IPS-20b (cell line): ENCODE results near the gene CACNA1D.

ENCODE experiments used
- H3K27ac ChIP-seq: one replicate; pipeline ENCODE4 v1.5.1; 2013; ENCODE audit warnings: low read length
- H3K27me3 ChIP-seq: 2 replicates; pipeline ENCODE4 v1.6.1; 2013; ENCODE audit warnings: mild to moderate bottlenecking, low read length, inconsistent platforms; ENCODE audit not compliant: insufficient read depth
- H3K36me3 ChIP-seq: 2 replicates; pipeline ENCODE4 v1.6.1; 2013; ENCODE audit warnings: low read depth, mild to moderate bottlenecking, inconsistent platforms, low read length, moderate library complexity; ENCODE audit not compliant: insufficient read depth
- H3K4me1 ChIP-seq: 2 replicates; pipeline ENCODE4 v1.6.1; 2013; ENCODE audit warnings: mild to moderate bottlenecking, control low read depth, inconsistent platforms, low read length, moderate library complexity; ENCODE audit not compliant: insufficient read depth
- H3K4me3 ChIP-seq: 2 replicates; pipeline ENCODE4 v1.5.1; 2013; ENCODE audit warnings: mild to moderate bottlenecking, low read length, inconsistent platforms
- H3K9ac ChIP-seq: 2 replicates; pipeline ENCODE4 v1.6.1; 2013; ENCODE audit warnings: low read depth, mild to moderate bottlenecking, inconsistent platforms, low read length, moderate library complexity
- H3K9me3 ChIP-seq: 2 replicates; pipeline ENCODE4 v1.6.1; 2013; ENCODE audit warnings: mild to moderate bottlenecking, low read depth, low read length, inconsistent platforms; ENCODE audit not compliant: insufficient read depth

CACNA1D gene

DNA sequence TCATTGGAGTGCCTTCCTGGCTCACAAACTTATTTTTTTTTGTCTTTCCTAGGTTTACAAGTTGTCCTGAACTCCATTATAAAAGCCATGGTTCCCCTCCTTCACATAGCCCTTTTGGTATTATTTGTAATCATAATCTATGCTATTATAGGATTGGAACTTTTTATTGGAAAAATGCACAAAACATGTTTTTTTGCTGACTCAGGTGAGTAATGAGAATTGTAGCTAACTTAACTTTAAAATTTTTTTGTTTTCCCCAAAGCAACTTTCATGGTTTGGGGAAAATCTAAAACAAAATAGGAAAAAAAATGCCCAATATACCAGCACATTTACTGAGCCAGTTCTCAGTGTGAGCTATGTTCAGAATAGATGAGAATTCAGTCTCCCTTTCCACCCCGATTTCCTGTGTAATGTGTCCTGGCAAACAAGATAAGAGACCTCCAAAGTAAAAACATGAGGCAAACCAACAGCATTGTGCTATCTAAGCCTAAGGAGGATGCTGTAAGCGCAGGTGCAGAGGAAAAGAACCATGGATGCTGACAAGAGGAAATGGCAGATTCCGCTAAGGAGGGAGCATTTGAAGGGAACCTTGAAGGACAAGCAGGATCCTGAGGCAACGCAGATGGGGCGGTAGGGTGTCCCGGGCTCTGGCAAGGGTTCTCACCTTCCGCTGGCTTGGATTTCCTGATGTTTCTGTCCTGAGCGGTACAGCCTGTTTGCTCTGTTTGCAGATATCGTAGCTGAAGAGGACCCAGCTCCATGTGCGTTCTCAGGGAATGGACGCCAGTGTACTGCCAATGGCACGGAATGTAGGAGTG lies 171.4 kb downstream of the CACNA1D start:
- Histone ChIP-seq H3K4me1 (no peaks in the 10 kb centered on the region), H3K36me3 (no peaks in the 10 kb centered on the region), H3K27me3 (no peaks in the 10 kb centered on the region), H3K9me3 (no peaks in the 10 kb centered on the region; the same call in 1 of the 2 replicates), H3K9ac (no peak overlapping the region), H3K27ac (no peak overlapping the region), H3K4me3 (no peak overlapping the region)

DNA sequence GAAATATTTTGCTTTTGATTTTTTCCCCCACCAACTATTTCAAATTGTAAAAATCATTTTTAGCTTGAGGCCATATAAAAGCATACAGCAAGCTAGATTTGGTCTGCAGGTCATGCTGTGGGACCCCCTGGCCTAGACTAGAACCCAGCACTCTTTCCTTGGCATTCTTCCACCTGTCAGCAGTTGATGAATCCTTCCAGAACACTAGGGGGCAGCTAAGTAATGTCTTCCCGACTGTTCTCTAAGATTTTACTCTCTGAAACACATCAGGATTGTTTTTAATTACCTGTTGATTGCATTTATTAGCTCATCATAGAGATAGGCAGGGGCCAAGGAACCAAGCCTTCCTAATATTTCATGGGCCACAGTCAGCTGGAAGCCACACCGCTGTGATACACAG lies 174.5 kb downstream of the CACNA1D start:
- H3K27me3 ChIP-seq, result no peaks in the 10 kb centered on the region
- no peak overlapping the region for H3K4me3 ChIP-seq
- H3K4me1 ChIP-seq, result no peaks in the 10 kb centered on the region
- no peaks in the 10 kb centered on the region for H3K36me3 ChIP-seq
- no peaks in the 10 kb centered on the region for H3K9me3 ChIP-seq
- H3K9ac ChIP-seq, result no peak overlapping the region
- no peak overlapping the region for H3K27ac ChIP-seq

DNA sequence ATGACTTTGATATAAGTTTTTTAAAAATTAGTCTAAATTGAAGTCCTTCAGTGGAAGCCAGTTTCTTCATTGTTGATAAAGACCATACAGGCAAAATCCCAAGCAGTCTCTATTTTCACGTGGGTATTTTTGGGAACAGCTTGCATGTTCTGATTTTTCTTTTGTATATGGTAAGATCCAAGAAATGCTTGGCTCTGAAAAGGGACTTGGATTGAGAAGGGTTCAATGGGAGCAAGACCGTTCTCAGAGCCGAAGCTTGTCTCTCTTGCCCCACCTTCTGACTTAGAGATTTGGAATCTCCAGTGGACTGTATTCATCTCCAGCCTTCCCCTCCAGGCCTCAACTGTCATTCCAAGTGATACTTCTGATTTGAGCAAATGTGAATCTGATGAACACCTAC lies 176.3 kb downstream of the CACNA1D start:
- Histone ChIP-seq H3K27ac (no peak overlapping the region), H3K4me3 (no peak overlapping the region), H3K4me1 (no peaks in the 10 kb centered on the region)

DNA sequence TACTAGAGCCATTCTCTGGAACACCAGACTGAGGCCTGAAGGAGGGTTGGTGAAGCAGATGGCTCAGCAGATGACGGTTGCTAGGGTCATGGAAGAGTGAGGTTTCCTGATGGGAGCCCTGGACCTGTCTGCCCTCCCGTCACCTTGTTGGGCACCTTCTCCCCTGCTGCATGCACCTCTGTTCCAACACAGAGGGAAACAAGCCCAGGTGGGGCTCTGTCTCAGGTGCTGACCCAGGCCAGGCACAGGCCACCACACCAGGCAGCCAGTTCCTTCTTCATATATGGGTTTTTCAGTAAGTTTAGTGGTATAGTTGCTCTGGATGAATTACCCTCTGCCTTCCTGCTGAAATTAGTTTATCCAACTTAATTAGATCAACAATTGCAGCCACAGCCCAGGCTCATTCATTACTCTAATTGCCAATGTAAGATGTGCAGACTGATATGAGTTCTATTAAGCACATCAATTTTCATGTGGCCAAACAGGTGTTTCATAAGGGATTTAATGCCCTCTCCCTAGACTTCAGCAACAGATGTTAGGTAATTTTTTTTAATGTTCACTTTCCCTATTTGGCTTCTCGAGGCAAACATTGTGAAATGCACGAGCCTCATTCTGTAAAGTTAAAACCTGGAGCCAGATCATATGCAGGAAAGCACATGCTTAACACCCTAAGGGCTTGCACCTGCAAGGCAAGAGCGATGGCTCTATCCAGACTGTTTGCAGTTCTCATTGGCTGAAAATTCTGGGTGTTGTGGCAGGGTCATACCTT lies 177.0 kb downstream of the CACNA1D start:
- Histone ChIP-seq H3K27me3 (no peaks in the 10 kb centered on the region), H3K9me3 (no peaks in the 10 kb centered on the region), H3K4me1 (no peaks in the 10 kb centered on the region), H3K36me3 (no peaks in the 10 kb centered on the region), H3K27ac (no peak overlapping the region), H3K9ac (no peak overlapping the region), H3K4me3 (no peak overlapping the region)

More for the DNA sequence above, 176.3 kb downstream of the CACNA1D start:
- no peaks in the 10 kb centered on the region for H3K36me3 ChIP-seq
- H3K9ac ChIP-seq, result no peak overlapping the region
- no peaks in the 10 kb centered on the region for H3K27me3 ChIP-seq
- no peaks in the 10 kb centered on the region for H3K9me3 ChIP-seq

DNA sequence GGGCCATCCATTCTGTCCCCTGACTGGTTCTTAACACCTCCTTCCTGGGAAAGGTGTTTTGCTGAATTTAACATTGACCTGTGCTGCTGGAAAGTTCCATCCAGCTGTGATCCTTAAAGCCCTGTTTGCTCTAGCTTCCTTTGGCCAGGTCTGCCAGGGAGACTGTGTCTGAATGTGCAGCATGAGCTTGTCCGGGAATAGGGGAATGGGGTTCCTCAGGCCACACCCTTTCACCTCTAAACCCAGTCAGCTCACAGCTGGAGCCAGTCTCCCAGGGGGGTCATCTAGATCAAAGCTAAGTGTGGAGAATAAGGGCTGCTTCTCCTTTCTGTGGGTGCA lies 177.5 kb downstream of the CACNA1D start:
- H3K4me3 ChIP-seq, result no peak overlapping the region
- H3K27me3 ChIP-seq, result no peaks in the 10 kb centered on the region
- no peaks in the 10 kb centered on the region for H3K36me3 ChIP-seq
- H3K27ac ChIP-seq, result no peak overlapping the region
- no peaks in the 10 kb centered on the region for H3K9me3 ChIP-seq
- H3K4me1 ChIP-seq, result no peaks in the 10 kb centered on the region
- H3K9ac ChIP-seq, result no peak overlapping the region

DNA sequence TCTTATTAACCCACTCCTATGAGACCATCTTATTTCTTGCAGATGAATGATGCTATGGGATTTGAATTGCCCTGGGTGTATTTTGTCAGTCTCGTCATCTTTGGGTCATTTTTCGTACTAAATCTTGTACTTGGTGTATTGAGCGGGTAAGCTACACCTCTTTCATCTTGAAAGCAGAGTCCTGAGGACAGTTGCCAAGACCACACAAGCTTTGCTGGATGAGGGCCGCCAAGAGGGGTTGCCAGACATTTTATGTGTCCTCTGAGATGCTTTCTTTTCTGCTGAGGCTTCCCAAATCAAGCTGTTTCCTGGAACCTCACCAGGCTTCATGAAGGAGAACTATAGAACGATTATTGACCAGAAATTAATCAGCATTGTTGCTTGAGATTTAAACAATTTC lies 178.6 kb downstream of the CACNA1D start:
- no peak overlapping the region for H3K4me3 ChIP-seq
- no peaks in the 10 kb centered on the region for H3K27me3 ChIP-seq
- no peak overlapping the region for H3K27ac ChIP-seq
- H3K4me1 ChIP-seq, result no peaks in the 10 kb centered on the region
- H3K9ac ChIP-seq, result no peak overlapping the region
- no peaks in the 10 kb centered on the region for H3K36me3 ChIP-seq
- no peaks in the 10 kb centered on the region for H3K9me3 ChIP-seq

DNA sequence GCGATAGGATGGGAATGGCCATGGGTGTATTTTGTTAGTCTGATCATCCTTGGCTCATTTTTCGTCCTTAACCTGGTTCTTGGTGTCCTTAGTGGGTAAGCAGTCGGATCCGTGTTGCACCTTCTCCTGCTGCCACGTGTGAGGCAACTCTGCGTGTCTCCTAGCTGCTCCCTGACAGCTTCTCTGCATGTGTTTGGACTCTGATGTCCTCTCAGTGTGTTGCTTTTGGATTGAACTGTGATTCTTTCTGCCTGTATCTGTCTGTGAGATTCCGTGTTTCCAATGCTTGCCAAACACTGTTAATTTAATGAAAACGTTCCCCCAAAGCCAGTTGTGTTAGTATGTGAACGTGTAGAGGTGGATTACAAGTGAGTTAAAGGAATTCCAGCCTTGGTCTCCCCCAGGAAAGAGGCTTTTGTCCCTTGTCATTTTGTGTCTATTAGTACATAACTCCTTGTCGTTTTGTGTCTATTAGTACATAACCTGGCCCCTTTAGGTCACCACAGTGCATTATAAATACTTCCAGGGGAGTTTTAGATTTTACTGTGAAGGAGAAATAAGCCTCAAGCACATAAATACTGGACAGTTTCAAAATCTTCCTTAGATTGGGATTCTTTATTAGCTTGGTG lies 179.4 kb downstream of the CACNA1D start:
- H3K27me3 ChIP-seq, result no peaks in the 10 kb centered on the region
- H3K9ac ChIP-seq, result no peak overlapping the region
- H3K9me3 ChIP-seq, result no peaks in the 10 kb centered on the region
- no peaks in the 10 kb centered on the region for H3K36me3 ChIP-seq
- no peak overlapping the region for H3K4me3 ChIP-seq
- H3K27ac ChIP-seq, result no peak overlapping the region
- no peaks in the 10 kb centered on the region for H3K4me1 ChIP-seq

DNA sequence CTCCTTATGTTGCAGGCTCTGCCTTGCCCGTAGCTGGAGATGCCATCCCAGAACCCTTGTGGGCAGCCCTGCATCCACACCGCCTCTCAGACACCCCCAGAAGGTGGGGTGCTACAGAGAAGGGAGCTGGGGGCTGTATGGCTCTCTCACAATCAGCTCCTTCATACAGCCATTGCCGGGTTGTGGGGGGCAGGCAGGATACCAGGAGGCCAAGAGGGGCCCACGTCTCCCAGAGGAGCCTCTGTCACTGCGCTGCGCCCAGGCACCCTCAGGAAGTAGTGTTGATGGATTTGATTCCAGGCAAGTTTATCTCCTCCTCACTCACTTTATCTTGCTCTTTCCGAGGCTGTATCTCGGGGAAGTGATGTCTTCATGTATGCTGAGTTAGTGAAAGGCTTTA lies 180.2 kb downstream of the CACNA1D start:
- no peaks in the 10 kb centered on the region for H3K27me3 ChIP-seq
- no peaks in the 10 kb centered on the region for H3K9me3 ChIP-seq
- no peaks in the 10 kb centered on the region for H3K4me1 ChIP-seq
- H3K36me3 ChIP-seq, result no peaks in the 10 kb centered on the region
- no peak overlapping the region for H3K4me3 ChIP-seq
- H3K27ac ChIP-seq, result no peak overlapping the region
- no peak overlapping the region for H3K9ac ChIP-seq

DNA sequence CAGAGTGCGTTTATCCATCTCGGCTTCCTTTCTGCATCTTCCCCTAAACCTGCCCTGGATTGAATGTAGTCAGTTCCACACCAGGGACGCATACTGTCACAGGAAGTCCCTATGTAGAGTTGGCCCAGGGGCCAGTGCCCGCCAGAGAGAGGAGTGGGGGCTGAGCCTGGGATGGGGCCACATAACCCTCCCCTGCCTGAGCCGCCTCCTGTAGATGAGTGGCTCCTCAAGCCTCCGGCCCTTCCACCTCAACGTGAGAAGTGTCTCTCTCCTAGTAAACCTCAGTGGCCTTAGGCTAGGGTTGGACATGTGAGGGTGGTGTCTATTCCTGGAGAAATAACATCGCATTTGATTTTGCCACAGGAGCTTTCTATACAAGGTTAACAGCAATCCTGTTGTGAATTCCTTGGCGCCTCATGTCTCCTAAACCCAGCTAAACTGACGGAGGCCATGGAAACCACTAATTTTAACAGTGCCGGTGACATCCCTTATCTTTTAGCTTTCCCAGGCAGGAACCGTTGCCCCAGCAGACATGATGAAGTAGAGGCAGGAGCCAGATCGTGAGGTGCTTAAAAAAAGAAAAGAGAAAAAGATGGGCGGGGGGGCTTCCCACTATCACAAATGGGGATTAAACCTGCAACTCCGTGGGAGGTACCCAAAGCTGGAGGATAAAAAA lies 180.7 kb downstream of the CACNA1D start:
- no peak overlapping the region for H3K4me3 ChIP-seq
- no peak overlapping the region for H3K27ac ChIP-seq
- H3K4me1 ChIP-seq, result no peaks in the 10 kb centered on the region
- no peaks in the 10 kb centered on the region for H3K9me3 ChIP-seq
- H3K27me3 ChIP-seq, result no peaks in the 10 kb centered on the region
- no peaks in the 10 kb centered on the region for H3K36me3 ChIP-seq
- H3K9ac ChIP-seq, result no peak overlapping the region

DNA sequence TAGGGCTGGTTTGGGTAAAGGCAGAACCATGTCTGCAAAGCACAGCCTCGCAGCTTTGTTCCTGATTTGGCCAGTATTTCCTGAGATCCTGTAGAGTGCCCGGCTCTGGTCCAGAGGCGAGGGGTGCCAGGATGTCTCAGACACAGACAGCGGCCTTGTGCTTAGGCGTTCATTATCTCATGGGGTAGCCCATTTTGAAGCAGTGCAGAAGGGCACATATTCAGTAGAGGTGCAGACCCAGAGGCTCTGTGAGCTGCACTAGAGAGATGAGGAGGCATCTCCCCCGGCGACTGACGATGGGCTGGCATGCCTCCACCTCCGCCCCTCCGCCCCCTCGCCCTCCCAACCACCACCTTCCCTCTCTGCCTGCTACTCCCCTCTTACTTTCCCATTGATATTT lies 181.5 kb downstream of the CACNA1D start:
- no peaks in the 10 kb centered on the region for H3K27me3 ChIP-seq
- no peaks in the 10 kb centered on the region for H3K36me3 ChIP-seq
- H3K27ac ChIP-seq, result no peak overlapping the region
- H3K4me1 ChIP-seq, result no peaks in the 10 kb centered on the region
- H3K4me3 ChIP-seq, result no peak overlapping the region
- H3K9ac ChIP-seq, result no peak overlapping the region
- no peaks in the 10 kb centered on the region for H3K9me3 ChIP-seq

DNA sequence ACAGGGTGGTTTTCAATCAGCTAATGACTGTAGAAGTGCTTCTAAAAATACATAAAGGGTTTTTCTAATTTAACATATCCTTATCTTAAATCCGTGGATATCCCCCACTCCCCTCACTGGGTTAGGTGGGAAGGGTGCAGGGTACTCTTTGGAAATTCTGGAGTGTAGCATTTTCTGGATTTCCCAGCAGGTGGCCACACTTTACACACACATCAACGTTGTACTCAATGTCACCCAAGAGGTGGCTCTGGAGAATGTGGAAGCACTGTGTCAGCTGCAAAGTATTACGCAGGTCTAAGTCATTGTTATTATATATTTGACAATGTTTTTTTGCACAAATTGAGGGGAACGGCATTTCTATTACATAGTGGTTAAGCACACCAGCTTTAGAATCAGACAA lies 183.0 kb downstream of the CACNA1D start:
- no peaks in the 10 kb centered on the region for H3K9me3 ChIP-seq
- no peak overlapping the region for H3K4me3 ChIP-seq
- no peak overlapping the region for H3K27ac ChIP-seq
- H3K27me3 ChIP-seq, result no peaks in the 10 kb centered on the region
- no peak overlapping the region for H3K9ac ChIP-seq
- H3K4me1 ChIP-seq, result no peaks in the 10 kb centered on the region
- no peaks in the 10 kb centered on the region for H3K36me3 ChIP-seq
